GM13977 (cell line): ENCODE results near the gene ATP6V0B.

Source experiments
- DNase-seq: peaks from one replicate; pipeline ENCODE4 v3.0.0; 2012; ENCODE audit warnings: low spot score
- in situ Hi-C: fragments of 300-500 bp; cut with MboI; formaldehyde crosslinking; loops from one replicate; pipeline ENCODE4 v1.12.0; 2022; ENCODE audit warnings: low sequenced_read_pairs, low pct_unique_long_range_greater_than_20kb, mixed read lengths, inconsistent platforms; ENCODE audit not compliant: unreplicated experiment
- TF ChIP-seq, protein P1 (sequence below): IDR thresholded peaks from 2 replicates; pipeline ENCODE4 v1.5.1; 2012; ENCODE audit warnings: mild to moderate bottlenecking, control low read depth; ENCODE audit not compliant: insufficient read depth; ENCODE audit errors: extremely low read depth, missing control alignments

ATP6V0B gene

DNA sequence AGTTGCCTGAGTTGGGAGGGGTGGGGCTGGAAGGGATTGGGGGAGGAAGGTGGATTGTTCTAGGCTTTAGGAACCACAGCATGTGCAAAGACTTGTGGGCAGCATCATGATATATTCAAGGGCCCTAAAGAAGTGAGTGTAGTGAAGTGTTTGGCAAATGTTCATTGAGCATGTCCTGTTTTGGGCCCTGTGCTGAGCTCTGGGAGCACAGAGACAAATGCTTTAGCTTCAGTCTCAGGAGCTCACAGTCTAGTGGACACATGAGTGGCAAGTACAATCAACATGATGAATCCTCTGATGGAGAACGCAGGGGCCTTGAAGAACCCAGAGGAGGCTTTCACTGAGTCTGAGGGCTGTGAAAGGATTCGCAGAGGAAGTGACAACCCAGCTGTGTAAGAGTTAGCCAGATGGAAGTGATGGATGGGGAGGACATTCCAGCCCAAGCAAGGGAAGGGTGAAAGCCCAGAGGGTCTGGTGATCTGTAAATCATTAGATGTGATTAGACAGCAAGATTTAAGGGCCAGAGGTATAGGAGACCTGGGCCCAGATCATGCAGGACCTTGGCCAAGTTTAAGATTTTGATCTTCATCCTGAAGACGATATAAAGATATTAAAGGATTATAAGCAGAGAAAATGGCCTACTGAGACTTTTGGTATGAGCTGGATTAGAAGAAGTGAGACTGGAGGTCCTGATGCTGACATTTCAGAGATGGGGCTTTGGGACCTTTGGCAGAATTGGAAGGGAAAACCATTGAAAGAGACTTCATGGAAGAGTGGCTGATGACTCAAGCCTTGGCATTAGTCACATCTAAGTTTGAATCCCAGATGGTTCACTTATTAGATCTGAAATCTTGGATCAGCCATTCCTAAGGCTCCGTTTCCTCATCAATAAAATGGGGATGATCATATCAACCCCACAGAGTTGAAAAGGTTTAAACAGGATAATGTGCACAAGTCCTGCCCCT is 23.5 kb upstream of the ATP6V0B start:
- in situ Hi-C loops, result no loop called here
- TF ChIP-seq, protein P1, sequence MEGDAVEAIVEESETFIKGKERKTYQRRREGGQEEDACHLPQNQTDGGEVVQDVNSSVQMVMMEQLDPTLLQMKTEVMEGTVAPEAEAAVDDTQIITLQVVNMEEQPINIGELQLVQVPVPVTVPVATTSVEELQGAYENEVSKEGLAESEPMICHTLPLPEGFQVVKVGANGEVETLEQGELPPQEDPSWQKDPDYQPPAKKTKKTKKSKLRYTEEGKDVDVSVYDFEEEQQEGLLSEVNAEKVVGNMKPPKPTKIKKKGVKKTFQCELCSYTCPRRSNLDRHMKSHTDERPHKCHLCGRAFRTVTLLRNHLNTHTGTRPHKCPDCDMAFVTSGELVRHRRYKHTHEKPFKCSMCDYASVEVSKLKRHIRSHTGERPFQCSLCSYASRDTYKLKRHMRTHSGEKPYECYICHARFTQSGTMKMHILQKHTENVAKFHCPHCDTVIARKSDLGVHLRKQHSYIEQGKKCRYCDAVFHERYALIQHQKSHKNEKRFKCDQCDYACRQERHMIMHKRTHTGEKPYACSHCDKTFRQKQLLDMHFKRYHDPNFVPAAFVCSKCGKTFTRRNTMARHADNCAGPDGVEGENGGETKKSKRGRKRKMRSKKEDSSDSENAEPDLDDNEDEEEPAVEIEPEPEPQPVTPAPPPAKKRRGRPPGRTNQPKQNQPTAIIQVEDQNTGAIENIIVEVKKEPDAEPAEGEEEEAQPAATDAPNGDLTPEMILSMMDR, result no peak
- no peak for DNase-seq

DNA sequence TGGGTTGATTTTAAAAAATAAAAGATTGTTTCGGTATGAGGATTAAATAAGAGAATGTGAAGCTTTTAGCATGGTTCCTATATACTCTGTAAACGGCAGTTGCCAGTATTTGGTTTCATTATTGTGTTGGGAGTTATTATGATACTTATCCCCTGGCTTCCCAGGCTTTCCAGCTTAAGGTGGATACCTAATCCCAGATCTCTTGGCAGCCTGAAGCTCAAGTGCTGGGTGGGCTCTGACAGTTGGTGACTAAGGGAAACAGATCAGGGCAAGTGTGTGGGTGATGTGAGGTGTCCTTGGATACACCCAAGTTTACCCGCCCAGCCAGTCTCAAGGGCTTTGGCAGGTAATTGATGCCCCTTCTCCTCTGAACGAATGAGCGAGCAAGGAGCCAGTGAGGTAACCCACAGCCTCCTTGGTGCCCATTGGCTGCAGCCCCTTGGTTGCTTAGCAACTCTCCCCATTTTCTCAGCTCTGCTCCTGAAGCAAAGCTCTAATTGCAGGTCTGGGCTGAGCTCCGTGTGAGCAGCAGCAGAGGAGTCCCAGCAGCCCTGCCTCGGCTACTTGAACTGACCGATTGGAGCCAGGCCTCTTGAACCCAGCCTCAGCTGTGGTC is 21.9 kb upstream of the ATP6V0B start:
- TF ChIP-seq, protein P1, result no peak
- in situ Hi-C loops, result no loop called here
- no peak for DNase-seq

DNA sequence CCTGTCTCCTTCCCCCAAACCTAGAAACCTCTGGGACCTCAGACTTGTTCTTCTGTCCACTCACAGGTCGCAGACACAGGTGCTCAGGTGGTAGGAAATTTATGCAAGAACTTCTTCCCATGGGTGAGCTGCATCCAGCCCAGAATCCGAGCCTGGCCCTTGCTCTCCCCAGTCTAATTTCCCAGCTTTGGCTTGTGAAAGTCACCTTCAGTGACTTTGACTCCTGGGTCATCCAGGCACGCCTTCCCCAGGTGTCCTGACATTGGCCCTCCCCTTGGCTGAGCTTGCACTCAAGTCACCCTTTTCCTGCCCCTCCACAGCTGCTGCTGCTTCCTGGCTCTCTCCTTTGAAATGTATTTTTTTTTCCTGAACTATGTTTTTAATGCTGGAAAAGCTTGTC is 21.4 kb upstream of the ATP6V0B start:
- in situ Hi-C loops, result no loop called here
- DNase-seq, result no peak
- TF ChIP-seq, protein P1, result no peak

DNA sequence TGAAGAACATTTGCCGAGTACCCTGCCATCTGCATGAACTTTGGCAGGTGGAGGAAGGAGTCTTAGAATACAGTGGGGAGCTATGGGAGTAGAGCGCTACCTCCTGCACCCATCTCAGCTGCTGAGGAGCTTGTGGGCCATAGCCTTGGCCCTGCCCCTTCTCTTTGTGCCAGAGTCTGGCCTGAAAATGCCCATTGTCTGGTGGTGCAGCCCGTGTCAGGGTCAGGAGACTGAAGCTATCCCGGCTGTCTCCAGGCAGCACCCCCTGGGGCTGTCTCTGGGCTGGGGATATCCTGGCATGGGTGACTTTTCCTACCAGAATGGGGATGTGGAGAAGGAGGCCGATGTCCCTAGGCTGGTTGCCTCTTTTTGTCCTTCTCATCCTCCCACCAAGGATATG is 20.7 kb upstream of the ATP6V0B start:
- DNase-seq, result no peak
- TF ChIP-seq, protein P1, result no peak
- in situ Hi-C loops, result no loop called here

DNA sequence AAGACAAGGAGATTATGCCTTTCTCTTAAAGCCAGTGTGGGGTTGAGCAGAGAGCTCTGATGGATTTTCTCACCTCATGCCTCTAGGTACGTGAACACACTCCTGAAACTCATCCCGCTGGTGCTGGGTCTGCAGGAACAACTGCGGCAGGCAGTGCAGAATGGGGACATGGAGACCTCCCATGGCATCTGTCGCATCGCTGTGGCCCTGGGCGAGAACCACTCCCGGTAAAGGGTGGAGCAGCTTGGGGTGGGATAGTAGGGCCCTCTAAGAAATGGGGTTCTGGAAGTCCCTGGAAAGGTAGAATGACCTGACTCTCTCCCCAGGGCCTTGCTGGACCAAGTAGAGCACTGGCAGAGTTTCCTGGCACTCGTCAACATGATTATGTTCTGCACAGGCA is 18.5 kb upstream of the ATP6V0B start:
- TF ChIP-seq, protein P1, result no peak
- in situ Hi-C loops, result no loop called here
- DNase-seq, result no peak

DNA sequence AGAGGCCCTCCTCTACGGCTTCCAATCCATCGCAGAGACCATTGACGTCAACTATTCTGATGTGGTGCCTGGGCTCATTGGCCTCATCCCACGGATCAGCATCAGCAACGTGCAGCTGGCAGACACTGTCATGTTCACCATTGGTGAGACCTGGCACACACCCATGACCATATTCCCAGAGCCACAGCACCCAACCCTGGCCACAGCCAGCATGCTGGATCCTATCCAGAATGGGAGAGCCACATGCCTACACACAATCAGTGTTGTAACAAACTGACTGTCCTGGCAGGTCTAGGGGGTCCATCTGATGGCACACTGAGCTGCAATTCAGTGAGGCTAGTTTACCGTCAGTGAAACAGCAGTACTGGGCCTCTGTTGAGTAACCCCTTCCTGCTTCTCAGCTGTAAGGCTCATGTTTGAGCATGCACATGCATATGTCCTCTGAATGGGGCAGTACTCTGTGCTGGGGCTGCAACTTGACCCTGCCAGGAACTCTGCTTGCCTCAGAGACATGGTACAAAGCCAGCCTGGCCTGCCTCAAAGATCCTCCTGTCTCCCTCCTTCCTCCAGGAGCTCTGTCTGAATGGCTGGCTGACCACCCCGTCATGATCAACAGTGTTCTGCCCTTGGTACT is 17.2 kb upstream of the ATP6V0B start:
- TF ChIP-seq, protein P1, result no peak
- no peak for DNase-seq
- in situ Hi-C loops, result no loop called here
